Measurements from ENCODE around the gene LYVE1.

LYVE1 gene

GRCh38 chr11:10558288-10558687 lies 10.2 kb downstream of the LYVE1 start:
- DNase-seq (ENCODE audit: low read depth in 2 of 2) = no peak

- DNase-seq (ENCODE audit: low read depth in 2 of 2) = no peak
Measured at GRCh38 chr11:10556590-10556989, 11.9 kb downstream of the LYVE1 start.

GRCh38 chr11:10551845-10552352 lies 16.6 kb downstream of the LYVE1 start:
- no peak for DNase-seq (ENCODE audit: low read depth in 2 of 2)

GRCh38 chr11:10551290-10551592 lies 17.2 kb downstream of the LYVE1 start:
- no peak for DNase-seq (ENCODE audit: low read depth in 2 of 2)

GRCh38 chr11:10550503-10551289 lies 17.8 kb downstream of the LYVE1 start:
- no peak for DNase-seq (ENCODE audit: low read depth in 2 of 2)

- DNase-seq (ENCODE audit: low read depth in 2 of 2) = no peak
Measured at GRCh38 chr11:10544491-10545465, 23.7 kb downstream of the LYVE1 start.

- DNase-seq (ENCODE audit: low read depth in 2 of 2) = no peak
Measured at GRCh38 chr11:10543782-10544181, 24.7 kb downstream of the LYVE1 start.

- DNase-seq (ENCODE audit: low read depth in 2 of 2) = no peak
Measured at GRCh38 chr11:10542776-10543175, 25.7 kb downstream of the LYVE1 start.

GRCh38 chr11:10541561-10541930 lies 26.9 kb downstream of the LYVE1 start:
- DNase-seq (ENCODE audit: low read depth in 2 of 2) = no peak

GRCh38 chr11:10540915-10541560 lies 27.4 kb downstream of the LYVE1 start, which contains the start of gene RNF141:
Gene RNF141, minus strand, starts transcription at chr11:10541187. Its CDS starts 7,029 bp downstream, at chr11:10534158.
- peak; percentile 85 to 93 for DNase-seq (ENCODE audit: low read depth in 2 of 2)

- DNase-seq (ENCODE audit: low read depth in 2 of 2) = no peak
Measured at GRCh38 chr11:10540546-10540914, 27.9 kb downstream of the LYVE1 start.

GRCh38 chr11:10539339-10539738 lies 29.1 kb downstream of the LYVE1 start:
- no peak for DNase-seq (ENCODE audit: low read depth in 2 of 2)

- no peak for DNase-seq (ENCODE audit: low read depth in 2 of 2)
Measured at GRCh38 chr11:10538924-10539323, 29.5 kb downstream of the LYVE1 start.

GRCh38 chr11:10537600-10537999 lies 30.9 kb downstream of the LYVE1 start:
- no peak for DNase-seq (ENCODE audit: low read depth in 2 of 2)

GRCh38 chr11:10534316-10534715 lies 34.1 kb downstream of the LYVE1 start:
- DNase-seq (ENCODE audit: low read depth in 2 of 2) = no peak

- no peak for DNase-seq (ENCODE audit: low read depth in 2 of 2)
Measured at GRCh38 chr11:10533323-10533722, 35.1 kb downstream of the LYVE1 start.

GRCh38 chr11:10532526-10532925 lies 35.9 kb downstream of the LYVE1 start:
- no peak for DNase-seq (ENCODE audit: low read depth in 2 of 2)

- no peak for DNase-seq (ENCODE audit: low read depth in 2 of 2)
Measured at GRCh38 chr11:10529279-10529678, 39.2 kb downstream of the LYVE1 start.

GRCh38 chr11:10528121-10528520 lies 40.3 kb downstream of the LYVE1 start:
- no peak for DNase-seq (ENCODE audit: low read depth in 2 of 2)

- DNase-seq (ENCODE audit: low read depth in 2 of 2) = no peak
Measured at GRCh38 chr11:10526974-10527918, 41.2 kb downstream of the LYVE1 start.

- no peak for DNase-seq (ENCODE audit: low read depth in 2 of 2)
Measured at GRCh38 chr11:10524471-10524870, 44.0 kb downstream of the LYVE1 start.
